Ecto neural progenitor cell (in vitro differentiated cells): ENCODE measurements around the gene SORBS1.

Experiments
- DNase-seq: peaks from one replicate; pipeline ENCODE4 v3.0.0-alpha.2; 2018; ENCODE audit warnings: low spot score

Gene SORBS1

DNA sequence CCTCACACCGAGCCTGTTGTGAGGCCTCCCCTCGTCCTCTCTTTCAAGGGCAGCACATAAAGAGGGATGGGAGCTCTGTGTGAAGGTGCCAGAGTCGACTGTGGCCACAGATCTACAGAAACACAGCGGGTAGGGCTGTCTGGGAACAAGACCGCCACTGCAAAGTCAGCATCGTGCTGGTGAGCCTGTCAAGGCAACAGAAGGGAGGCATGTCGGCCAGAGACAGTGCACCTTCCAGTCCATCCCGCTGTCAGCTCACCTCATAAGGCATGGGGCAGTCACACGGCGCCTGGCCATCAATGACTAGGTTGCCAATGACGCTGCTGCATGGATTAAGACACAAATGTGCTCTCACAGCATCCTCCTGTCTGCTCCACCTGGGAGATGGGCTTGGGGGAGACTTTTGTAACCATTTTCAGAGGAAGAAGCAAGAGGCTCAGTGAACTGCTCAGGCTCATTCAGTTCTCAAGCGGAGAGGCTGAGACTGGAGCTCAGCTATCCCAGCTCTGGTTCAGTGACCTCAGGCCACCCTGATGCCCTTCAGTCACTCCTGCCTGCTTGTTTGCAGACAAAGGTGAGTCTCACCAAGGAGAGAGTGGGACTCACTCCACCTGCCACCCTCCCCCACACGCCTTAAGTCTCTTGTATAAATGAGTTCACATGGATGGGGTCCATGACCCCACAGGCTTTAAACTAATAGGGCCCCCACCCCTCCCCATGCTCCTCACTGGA, 125.5 kb downstream of the SORBS1 start:
- no peak for DNase-seq

GRCh38 chr10:95434583-95434982, 126.6 kb downstream of the SORBS1 start:
- no peak for DNase-seq

DNA sequence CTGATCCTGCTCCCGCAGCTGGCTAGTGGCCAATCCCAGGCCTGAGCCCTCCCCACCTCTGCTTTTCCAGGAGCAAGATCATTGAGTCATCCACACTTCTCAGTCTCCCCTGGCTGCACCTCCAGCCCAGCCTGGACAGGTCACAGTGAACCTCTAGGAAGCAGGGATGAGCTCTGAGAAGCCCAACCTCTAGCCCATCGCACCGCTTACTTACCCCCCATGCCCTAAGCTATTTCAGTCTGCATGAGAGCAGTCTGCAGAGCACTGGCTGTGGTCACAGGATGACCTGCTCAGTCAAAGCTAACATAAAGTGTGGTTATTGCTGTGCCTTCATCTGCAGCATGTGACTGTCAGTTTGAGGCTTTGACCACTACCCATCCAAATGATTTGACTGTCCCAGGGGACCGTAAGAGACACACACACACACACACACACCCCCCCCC, 129.2 kb downstream of the SORBS1 start:
- no peak for DNase-seq

GRCh38 chr10:95430231-95430951, 130.8 kb downstream of the SORBS1 start:
- peak; percentile 66 for DNase-seq

DNA sequence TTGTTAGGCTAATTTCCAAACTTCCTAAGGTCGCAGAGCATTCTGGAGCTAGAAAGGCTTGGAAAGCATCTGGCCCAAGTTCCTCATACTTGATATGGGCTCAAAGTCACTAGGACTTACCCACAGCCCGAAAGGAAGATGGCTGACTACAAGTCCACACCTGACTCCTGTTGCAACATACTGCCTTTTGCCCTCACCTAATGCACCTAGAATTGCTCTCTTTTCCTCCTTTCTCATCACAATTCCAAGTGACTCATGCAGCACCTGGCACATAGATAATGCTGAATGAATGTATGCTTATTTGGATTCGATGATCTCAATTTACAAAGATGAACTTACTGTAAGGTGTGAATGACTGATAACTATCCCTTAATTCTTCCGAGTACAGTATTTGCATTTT, 131.5 kb downstream of the SORBS1 start:
- no peak for DNase-seq

GRCh38 chr10:95428701-95429100, 132.5 kb downstream of the SORBS1 start:
- no peak for DNase-seq

DNA sequence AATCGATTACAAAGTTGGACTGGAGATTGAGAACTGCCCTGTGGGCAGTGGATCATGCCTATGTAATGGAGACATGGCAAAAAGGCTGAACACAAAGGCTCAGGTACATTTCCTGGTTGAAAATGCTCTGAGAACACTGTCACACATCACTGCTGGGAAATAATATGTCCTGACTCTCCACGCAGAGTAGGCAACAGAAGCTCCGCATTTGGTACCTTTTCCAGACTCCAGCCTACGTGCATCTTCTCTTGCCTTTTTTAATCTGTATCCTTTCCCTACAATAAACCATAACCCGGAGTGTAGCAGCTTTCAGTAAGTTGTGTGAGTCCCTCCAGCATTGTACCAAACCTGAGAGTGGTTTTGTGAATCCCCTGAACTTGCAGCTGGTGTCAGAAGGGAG, 134.7 kb downstream of the SORBS1 start:
- no peak for DNase-seq

DNA sequence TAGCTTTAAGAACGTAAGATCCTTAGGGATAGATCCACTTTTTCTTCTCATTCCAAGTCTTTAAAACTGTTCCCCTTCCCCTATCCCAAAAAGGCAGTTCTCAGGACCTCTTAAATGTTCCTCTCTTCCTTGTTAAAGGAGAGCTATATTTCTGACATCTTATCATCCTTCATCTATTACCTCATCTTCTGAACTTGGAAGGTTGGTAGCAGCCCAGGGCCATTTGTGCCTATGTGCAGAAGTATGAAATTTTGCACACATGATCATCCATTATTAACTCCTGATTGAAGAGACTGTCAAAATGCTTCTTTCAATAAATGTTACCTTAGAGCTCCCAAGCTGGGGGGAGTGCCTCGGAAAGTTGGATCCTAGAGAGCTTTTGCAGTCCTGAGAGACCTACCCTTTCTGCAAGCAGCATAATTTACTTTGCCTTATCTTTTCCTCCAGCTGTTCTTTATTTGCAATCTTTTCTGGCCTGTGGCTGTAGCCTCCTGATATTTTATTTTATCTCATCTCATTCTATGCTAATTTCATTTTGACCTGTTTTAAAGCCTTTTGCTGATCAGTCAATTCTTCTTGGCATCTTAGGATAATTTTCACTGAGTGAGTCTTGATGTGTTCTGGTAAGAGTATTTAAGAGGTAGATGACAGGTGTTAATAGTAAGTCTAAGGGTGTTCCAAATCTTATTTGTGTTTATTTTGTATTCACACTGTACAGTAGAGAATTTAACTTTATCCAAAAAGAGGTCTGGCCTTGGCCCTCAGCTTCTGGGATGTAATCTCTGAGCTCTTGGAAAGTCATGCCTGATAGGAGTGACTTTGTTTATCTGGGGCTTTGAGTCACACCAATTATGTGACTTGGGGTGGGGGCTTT, 135.3 kb downstream of the SORBS1 start:
- no peak for DNase-seq

GRCh38 chr10:95423164-95424005, 137.8 kb downstream of the SORBS1 start:
- DNase-seq: no peak

DNA sequence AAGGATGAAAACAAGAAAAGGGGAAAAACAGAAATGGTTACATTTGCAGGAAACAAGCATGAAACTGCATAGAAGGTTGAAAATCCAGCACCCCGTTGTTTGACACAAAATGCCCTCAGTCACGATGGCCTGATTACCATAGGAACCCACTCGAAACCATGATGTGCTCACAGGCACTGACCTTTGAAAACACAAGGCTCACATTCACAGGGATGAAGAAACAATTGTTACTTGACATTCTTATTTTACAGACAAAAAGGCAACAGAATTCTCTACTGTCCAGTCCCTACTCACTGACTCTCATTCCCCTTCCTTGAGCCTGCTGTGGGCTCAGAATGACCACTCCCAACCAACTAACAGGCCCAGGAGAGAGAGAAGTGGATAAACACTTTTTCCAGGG, 138.9 kb downstream of the SORBS1 start:
- DNase-seq: no peak

DNA sequence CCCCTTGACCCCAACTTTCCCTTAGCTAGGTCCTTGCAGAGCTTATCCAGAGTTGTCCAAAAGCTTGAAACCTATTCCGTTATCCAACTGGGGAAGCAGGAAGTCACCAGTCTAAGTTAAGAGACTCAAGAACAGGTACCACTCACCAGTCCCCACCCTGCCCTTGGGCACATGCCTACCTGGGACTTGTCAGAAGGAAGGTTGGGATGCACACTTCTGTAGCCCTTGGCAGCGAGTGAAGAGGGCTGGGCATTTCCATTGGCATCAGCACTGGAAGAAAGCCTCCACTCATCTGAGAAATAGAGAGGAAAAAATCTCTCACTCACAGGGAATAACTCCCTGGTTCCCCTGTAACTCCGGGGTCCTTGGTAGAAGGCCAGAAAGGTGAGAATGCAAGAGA, 139.4 kb downstream of the SORBS1 start:
- DNase-seq: no peak

GRCh38 chr10:95419399-95419798, 141.8 kb downstream of the SORBS1 start:
- no peak for DNase-seq

- DNase-seq: no peak
Observed at GRCh38 chr10:95416973-95417372, 144.2 kb downstream of the SORBS1 start.

- DNase-seq: no peak
Observed at GRCh38 chr10:95416270-95416669, 144.9 kb downstream of the SORBS1 start.

DNA sequence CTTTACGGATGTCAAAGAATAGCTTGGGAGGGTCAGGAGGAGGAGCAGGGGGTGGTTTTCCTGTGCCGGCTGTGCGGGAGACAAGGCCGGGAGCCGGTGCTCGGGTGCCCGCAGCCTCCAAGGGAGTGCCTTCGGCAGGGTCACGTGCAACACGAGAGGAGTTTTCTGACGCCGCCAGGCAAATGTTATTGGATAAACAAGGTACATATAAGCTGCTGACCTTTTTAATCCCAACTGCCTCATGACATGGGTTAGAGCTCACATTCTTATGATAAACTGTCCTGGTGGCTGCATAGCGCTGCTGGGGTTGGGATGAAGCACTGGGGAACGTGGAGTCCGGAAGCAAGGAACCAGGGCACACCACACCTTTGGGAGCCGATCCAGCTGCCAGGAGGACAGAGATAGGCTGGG, 145.5 kb downstream of the SORBS1 start:
- no peak for DNase-seq

- no peak for DNase-seq
Observed at GRCh38 chr10:95414844-95415485, 146.2 kb downstream of the SORBS1 start.

DNA sequence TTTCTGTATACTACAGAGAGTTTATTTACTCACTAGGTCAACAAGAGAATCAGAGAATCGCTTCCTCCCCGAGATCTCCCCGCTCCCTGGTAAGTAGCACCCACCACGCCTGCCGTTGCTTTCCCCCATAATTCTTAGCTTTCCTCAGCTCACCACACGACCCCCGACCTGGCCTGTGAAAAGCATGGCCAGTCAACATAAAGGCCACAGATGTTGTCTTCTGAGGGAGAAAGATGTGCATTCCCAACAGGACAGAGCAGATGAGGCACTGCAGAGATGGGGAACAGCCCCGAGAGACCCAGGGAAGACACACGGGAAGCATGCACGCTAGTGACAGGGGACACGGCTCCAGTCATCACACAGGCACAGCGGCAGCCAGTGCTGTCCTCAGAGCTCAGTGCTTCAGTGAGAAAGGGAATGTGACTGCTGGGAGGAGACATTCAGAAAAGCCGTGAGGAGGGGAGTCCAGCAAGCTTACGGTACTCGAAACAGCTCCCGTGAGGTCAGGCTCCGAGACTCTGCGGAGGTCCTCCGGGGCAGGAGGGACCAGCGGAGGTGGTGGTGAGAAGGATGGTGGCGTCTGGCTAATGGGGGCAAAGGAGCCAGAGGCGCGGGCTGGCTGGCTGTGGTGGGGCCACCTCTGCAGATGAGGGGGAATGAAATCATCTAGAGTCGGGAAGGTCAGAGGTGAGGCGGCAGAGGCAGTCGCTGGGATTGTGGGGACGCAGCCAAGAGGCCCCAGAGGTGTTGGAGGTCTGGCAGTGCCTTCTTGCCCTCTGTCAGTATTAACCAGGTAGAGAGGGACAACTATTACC, 146.9 kb downstream of the SORBS1 start:
- DNase-seq: no peak

DNA sequence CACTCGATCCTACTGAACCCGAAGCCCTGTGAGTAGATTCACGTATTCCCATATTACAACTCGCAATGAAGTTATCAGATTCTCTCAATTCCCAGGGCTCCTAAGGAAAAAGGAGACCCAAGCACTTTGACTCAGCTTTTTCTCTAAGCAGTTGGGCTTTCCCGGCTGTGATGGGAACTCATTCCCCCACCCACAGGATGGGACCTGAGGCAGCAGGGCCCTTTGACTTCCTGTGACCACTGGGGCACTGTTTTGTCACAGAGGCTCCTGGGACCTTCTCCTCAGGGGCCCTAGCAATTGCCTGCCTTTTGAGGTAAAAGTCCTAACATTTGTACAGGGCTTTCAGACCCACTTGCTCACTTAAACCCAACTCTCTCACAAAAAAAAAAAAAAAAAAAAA, 147.6 kb downstream of the SORBS1 start:
- DNase-seq: no peak

GRCh38 chr10:95411635-95412034, 149.5 kb downstream of the SORBS1 start:
- no peak for DNase-seq
